GM20000 (cell line): Measurements from ENCODE around the gene NUDCD2.
A peak's percentile ranks its signal among the peaks of the same experiment; 100 is the strongest.
"Not testable (repeated sequence)": the region's sequence is repeated elsewhere in the genome, so short reads cannot be mapped to it uniquely, and the experiment has no call there.

Experiments
- DNase-seq: peaks from one replicate; pipeline ENCODE4 v3.0.0; 2012; ENCODE audit warnings: low spot score
- CTCF ChIP-seq: IDR thresholded peaks from 2 replicates; pipeline ENCODE4 v1.5.1; 2012; ENCODE audit warnings: mild to moderate bottlenecking, control low read depth; ENCODE audit errors: extremely low read depth, missing control alignments

NUDCD2 gene

GRCh38 chr5:163424836-163425235 lies 35.1 kb downstream of the NUDCD2 start:
- no peak for TF ChIP-seq CTCF
- DNase-seq, result no peak

- DNase-seq, result not testable (repeated sequence)
Observed at GRCh38 chr5:163415673-163416072, 44.2 kb downstream of the NUDCD2 start.

GRCh38 chr5:163410505-163410904 lies 49.4 kb downstream of the NUDCD2 start:
- TF ChIP-seq CTCF, result no peak
- no peak for DNase-seq

GRCh38 chr5:163409384-163409783 lies 50.5 kb downstream of the NUDCD2 start:
- no peak for DNase-seq
- TF ChIP-seq CTCF, result no peak

GRCh38 chr5:163408311-163408923 lies 51.5 kb downstream of the NUDCD2 start:
- peak; percentile 52 for TF ChIP-seq CTCF
- DNase-seq, result peak; percentile 58

- no peak for TF ChIP-seq CTCF
- peak; percentile 24 for DNase-seq
Observed at GRCh38 chr5:163407034-163407655, 52.8 kb downstream of the NUDCD2 start.

- DNase-seq, result no peak
- TF ChIP-seq CTCF, result no peak
Observed at GRCh38 chr5:163404364-163405173, 55.3 kb downstream of the NUDCD2 start.
